Aorta (tissue), 4 donors: ENCODE measurements around the gene NPRL2. TPM values are rescaled to one million over a fixed set of nuclear protein-coding genes. Genes with fewer than 3 reads are reported as not detected.

Source experiments
- polyA plus RNA-seq, 2 donors: library from polyadenylated mRNA; stranded (reverse); fragments of 200-250 nt; gene quantifications; one replicate each; pipeline ENCODE4 v1.2.3, GENCODE V29; 2013
- total RNA-seq, 2 donors: library from RNA; stranded (reverse); fragmentation: NEBNext Ultra II Directional; extraction: Animal tissue kit (Norgen Biotek cat#: 25700); gene quantifications; one replicate each; pipeline ENCODE4 v1.2.1, GENCODE V29; 2021
- donor health status: healthy with polysubstance abuse.
- donor health status: Bipolar disorder and iron deficiency.
- donor health status: DM: no; HTN: no; CAD: no.
- donor health status: DM: yes; HTN: yes; CAD: no.

The NPRL2 gene
- total and polyA plus RNA-seq, 4 donors: 11.9 to 41.9 (median 19.3) TPM

Other genes starting within 250 kb of the NPRL2 start
- gene SEMA3F, start 195.5 kb downstream of the NPRL2 start, total RNA-seq: 10 to 100 TPM; 39.2 to 40.3 TPM
- 10 to 100 TPM; 10.3 to 17.4 TPM for gene SEMA3F, start 195.5 kb downstream of the NPRL2 start, polyA plus RNA-seq
- gene GNAT1, start 159.2 kb downstream of the NPRL2 start, total RNA-seq: not detected
- gene GNAT1, start 159.2 kb downstream of the NPRL2 start, polyA plus RNA-seq: not detected
- gene SLC38A3, start 145.5 kb downstream of the NPRL2 start, total RNA-seq: 1 to 10 TPM in 1 of 2 donors, under 1 TPM in 1; 0.19 to 1.4 TPM
- gene SLC38A3, start 145.5 kb downstream of the NPRL2 start, polyA plus RNA-seq: under 1 TPM in 1 of 2 donors, not detected in 1; 0.56 TPM
- 100 to 1,000 TPM; 301 to 356 TPM for gene GNAI2, start 114.6 kb downstream of the NPRL2 start, total RNA-seq
- gene GNAI2, start 114.6 kb downstream of the NPRL2 start, polyA plus RNA-seq: 100 to 1,000 TPM; 174 to 217 TPM
- 10 to 100 TPM; 26.0 to 57.4 TPM for gene SEMA3B, start 81.6 kb downstream of the NPRL2 start, total RNA-seq
- 10 to 100 TPM; 23.3 to 69.5 TPM for gene SEMA3B, start 81.6 kb downstream of the NPRL2 start, polyA plus RNA-seq
- under 1 TPM in 1 of 2 donors, not detected in 1; 0.51 TPM for gene LSMEM2, start 71.7 kb downstream of the NPRL2 start, total RNA-seq
- gene LSMEM2, start 71.7 kb downstream of the NPRL2 start, polyA plus RNA-seq: 1 to 10 TPM in 1 of 2 donors, not detected in 1; 1.3 TPM
- gene IFRD2, start 58.3 kb downstream of the NPRL2 start, total RNA-seq: 10 to 100 TPM; 46.8 to 58.8 TPM
- gene IFRD2, start 58.3 kb downstream of the NPRL2 start, polyA plus RNA-seq: 10 to 100 TPM; 34.6 to 47.1 TPM
- gene HYAL3, start 51.4 kb downstream of the NPRL2 start, total RNA-seq: 1 to 10 TPM; 2.2 to 2.9 TPM
- 1 to 10 TPM in 1 of 2 donors, under 1 TPM in 1; 0.63 to 5.1 TPM for gene HYAL3, start 51.4 kb downstream of the NPRL2 start, polyA plus RNA-seq
- 10 to 100 TPM; 10.3 to 13.3 TPM for gene NAA80, start 51.4 kb downstream of the NPRL2 start, total RNA-seq
- gene NAA80, start 51.4 kb downstream of the NPRL2 start, polyA plus RNA-seq: 10 to 100 TPM in 1 of 2 donors, 1 to 10 TPM in 1; 2.8 to 16.9 TPM
- gene HYAL1, start 47.2 kb downstream of the NPRL2 start, total RNA-seq: 1 to 10 TPM; 6.9 to 9.3 TPM
- gene HYAL1, start 47.2 kb downstream of the NPRL2 start, polyA plus RNA-seq: 1 to 10 TPM; 1.6 TPM
- gene HYAL2, start 28.0 kb downstream of the NPRL2 start, total RNA-seq: 10 to 100 TPM; 52.6 to 71.2 TPM
- 10 to 100 TPM in 1 of 2 donors, 1 to 10 TPM in 1; 5.6 to 25.3 TPM for gene HYAL2, start 28.0 kb downstream of the NPRL2 start, polyA plus RNA-seq
- gene TUSC2, start 22.6 kb downstream of the NPRL2 start, total RNA-seq: 10 to 100 TPM; 18.9 to 22.6 TPM
- 10 to 100 TPM; 28.5 to 33.2 TPM for gene TUSC2, start 22.6 kb downstream of the NPRL2 start, polyA plus RNA-seq
- 10 to 100 TPM; 41.6 to 43.2 TPM for gene RASSF1, start 9.9 kb downstream of the NPRL2 start, total RNA-seq
- gene RASSF1, start 9.9 kb downstream of the NPRL2 start, polyA plus RNA-seq: 10 to 100 TPM; 33.6 to 42.3 TPM
- under 1 TPM; 0.68 to 0.96 TPM for gene ZMYND10, start 5.0 kb downstream of the NPRL2 start, total RNA-seq
- gene ZMYND10, start 5.0 kb downstream of the NPRL2 start, polyA plus RNA-seq: 1 to 10 TPM in 1 of 2 donors, under 1 TPM in 1; 0.13 to 3.5 TPM
- gene CYB561D2, start 87 bp upstream of the NPRL2 start, total RNA-seq: 10 to 100 TPM in 1 of 2 donors, 1 to 10 TPM in 1; 7.9 to 12.2 TPM
- 10 to 100 TPM in 1 of 2 donors, 1 to 10 TPM in 1; 6.8 to 14.4 TPM for gene CYB561D2, start 87 bp upstream of the NPRL2 start, polyA plus RNA-seq
- gene TMEM115, start 8.7 kb upstream of the NPRL2 start, total RNA-seq: 10 to 100 TPM; 27.8 to 32.9 TPM
- gene TMEM115, start 8.7 kb upstream of the NPRL2 start, polyA plus RNA-seq: 10 to 100 TPM; 10.3 to 31.8 TPM
- 1 to 10 TPM; 2.7 to 3.2 TPM for gene CACNA2D2, start 152.9 kb upstream of the NPRL2 start, total RNA-seq
- 1 to 10 TPM in 1 of 2 donors, under 1 TPM in 1; 0.75 to 1.7 TPM for gene CACNA2D2, start 152.9 kb upstream of the NPRL2 start, polyA plus RNA-seq
- 10 to 100 TPM in 1 of 2 donors, 1 to 10 TPM in 1; 8.8 to 15.9 TPM for gene C3orf18, start 217.0 kb upstream of the NPRL2 start, total RNA-seq
- gene C3orf18, start 217.0 kb upstream of the NPRL2 start, polyA plus RNA-seq: 10 to 100 TPM; 16.4 to 18.0 TPM
- gene HEMK1, start 218.7 kb upstream of the NPRL2 start, total RNA-seq: 10 to 100 TPM; 12.0 to 21.3 TPM
- 10 to 100 TPM; 11.0 to 18.3 TPM for gene HEMK1, start 218.7 kb upstream of the NPRL2 start, polyA plus RNA-seq